ENCODE data around the gene EPHB6. TPM values are rescaled to one million over a fixed set of nuclear protein-coding genes. Genes with fewer than 3 reads are reported as not detected.

The EPHB6 gene
- total RNA-seq, 1 donor from 2014 or later, result 15.7 TPM

DNA sequence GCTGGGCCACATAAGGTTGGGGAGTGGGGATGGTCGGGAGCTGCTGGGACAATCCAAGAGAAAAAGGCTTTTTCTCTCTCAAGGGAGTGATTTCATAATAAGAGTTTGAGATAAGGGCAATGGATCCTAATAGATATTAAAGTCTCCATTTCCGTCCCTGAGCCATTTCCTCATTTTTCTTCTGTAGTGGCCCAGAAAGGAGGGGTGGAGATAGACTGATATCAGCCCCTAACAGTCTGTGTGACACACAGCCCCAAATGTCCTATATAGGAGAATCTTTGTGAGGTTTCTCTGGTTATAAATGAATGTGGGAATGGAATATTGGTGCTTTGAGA lies 48.9 kb upstream of the EPHB6 start:
- DNase-seq (ENCODE audit: low read depth) (no peak), FAIRE-seq (no peak)
- no peak for TF ChIP-seq EZH2 (IDR thresholded peaks at IDR 0.05; ENCODE audit: insufficient read depth, low read length)
- TF ChIP-seq, protein P1, sequence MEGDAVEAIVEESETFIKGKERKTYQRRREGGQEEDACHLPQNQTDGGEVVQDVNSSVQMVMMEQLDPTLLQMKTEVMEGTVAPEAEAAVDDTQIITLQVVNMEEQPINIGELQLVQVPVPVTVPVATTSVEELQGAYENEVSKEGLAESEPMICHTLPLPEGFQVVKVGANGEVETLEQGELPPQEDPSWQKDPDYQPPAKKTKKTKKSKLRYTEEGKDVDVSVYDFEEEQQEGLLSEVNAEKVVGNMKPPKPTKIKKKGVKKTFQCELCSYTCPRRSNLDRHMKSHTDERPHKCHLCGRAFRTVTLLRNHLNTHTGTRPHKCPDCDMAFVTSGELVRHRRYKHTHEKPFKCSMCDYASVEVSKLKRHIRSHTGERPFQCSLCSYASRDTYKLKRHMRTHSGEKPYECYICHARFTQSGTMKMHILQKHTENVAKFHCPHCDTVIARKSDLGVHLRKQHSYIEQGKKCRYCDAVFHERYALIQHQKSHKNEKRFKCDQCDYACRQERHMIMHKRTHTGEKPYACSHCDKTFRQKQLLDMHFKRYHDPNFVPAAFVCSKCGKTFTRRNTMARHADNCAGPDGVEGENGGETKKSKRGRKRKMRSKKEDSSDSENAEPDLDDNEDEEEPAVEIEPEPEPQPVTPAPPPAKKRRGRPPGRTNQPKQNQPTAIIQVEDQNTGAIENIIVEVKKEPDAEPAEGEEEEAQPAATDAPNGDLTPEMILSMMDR (IDR thresholded peaks at IDR 0.05; ENCODE audit: insufficient read depth, low read depth, low read length), result no peak
- no peak overlapping the region for H2AFZ ChIP-seq (ENCODE audit: low read depth, low read length)
- H3K4me3 Mint-ChIP-seq (ENCODE audit: unreplicated experiment), result no peak overlapping the region
- peaks cover 8% of the 10 kb centered on the region for H3K9me3 Mint-ChIP-seq (ENCODE audit: unreplicated experiment)
- H3K79me2 ChIP-seq (ENCODE audit: insufficient read depth, low read length), result peaks cover 11% of the 10 kb centered on the region
- H3K4me1 ChIP-seq (ENCODE audit: insufficient read depth, low read length), result peaks cover 41% of the 10 kb centered on the region
- H3K9ac ChIP-seq (ENCODE audit: low read length), result no peak overlapping the region
- no peaks in the 10 kb centered on the region for H3K27me3 ChIP-seq (ENCODE audit: insufficient read depth, low read length)
- H3K36me3 ChIP-seq (ENCODE audit: insufficient read depth, low read length), result peaks cover 24% of the 10 kb centered on the region
- H3K36me3 Mint-ChIP-seq (ENCODE audit: low read depth, unreplicated experiment), result peaks cover 26% of the 10 kb centered on the region
- H3K9me3 ChIP-seq (ENCODE audit: insufficient read depth, low read depth, low read length), result no peaks in the 10 kb centered on the region
- peaks cover 18% of the 10 kb centered on the region for H3K27me3 Mint-ChIP-seq (ENCODE audit: low read depth, unreplicated experiment)
- H3K4me1 Mint-ChIP-seq (ENCODE audit: low read depth, unreplicated experiment), result peaks cover 36% of the 10 kb centered on the region
- H3K27ac Mint-ChIP-seq (ENCODE audit: unreplicated experiment), result no peak overlapping the region
- no peak overlapping the region for H3K4me2 ChIP-seq (ENCODE audit: low read length)
- peak overlapping the region; percentile 96 for H3K27ac ChIP-seq (ENCODE audit: low read depth, low read length)
- no peak overlapping the region for H3K4me3 ChIP-seq (ENCODE audit: insufficient read depth, low read depth, low read length)
- H4K20me1 ChIP-seq (ENCODE audit: insufficient read depth, low read length), result no peaks in the 10 kb centered on the region

DNA sequence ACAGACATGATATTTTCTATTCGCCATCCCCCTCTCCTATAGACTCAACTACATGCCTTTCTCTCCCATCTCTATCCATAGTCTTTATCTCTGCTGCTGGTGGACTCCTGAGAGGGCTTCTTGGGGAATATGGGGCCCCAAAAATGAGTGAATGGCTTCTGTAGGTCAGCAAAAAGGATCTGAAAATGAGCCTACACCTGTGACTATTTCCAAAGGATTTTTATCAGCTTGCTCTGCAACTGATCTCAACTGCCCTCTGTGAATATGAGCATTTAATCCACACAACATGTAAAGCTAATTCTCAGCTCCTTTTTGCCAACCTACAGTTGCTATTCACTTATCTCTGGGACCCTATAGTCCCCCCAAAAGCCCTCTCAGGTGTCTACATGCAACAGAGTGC lies 47.9 kb upstream of the EPHB6 start:
- Histone ChIP-seq H3K9ac (ENCODE audit: low read length) (peak overlapping the region; percentile 28), H3K36me3 (ENCODE audit: insufficient read depth, low read length) (peaks cover 18% of the 10 kb centered on the region), H3K27ac (ENCODE audit: low read depth, low read length) (peak overlapping the region; percentile 96), H2AFZ (ENCODE audit: low read depth, low read length) (no peak overlapping the region), H3K27me3 (ENCODE audit: insufficient read depth, low read length) (no peaks in the 10 kb centered on the region), H3K4me3 (ENCODE audit: insufficient read depth, low read depth, low read length) (no peak overlapping the region), H3K79me2 (ENCODE audit: insufficient read depth, low read length) (peaks cover 4% of the 10 kb centered on the region), H3K4me1 (ENCODE audit: insufficient read depth, low read length) (peaks cover 42% of the 10 kb centered on the region), H4K20me1 (ENCODE audit: insufficient read depth, low read length) (no peaks in the 10 kb centered on the region), H3K4me2 (ENCODE audit: low read length) (peak overlapping the region; percentile 48), H3K9me3 (ENCODE audit: insufficient read depth, low read depth, low read length) (no peaks in the 10 kb centered on the region)
- TF ChIP-seq EZH2 (IDR thresholded peaks at IDR 0.05; ENCODE audit: insufficient read depth, low read length), result no peak
- TF ChIP-seq, protein P1 (IDR thresholded peaks at IDR 0.05; ENCODE audit: insufficient read depth, low read depth, low read length), result no peak
- H3K4me1 Mint-ChIP-seq (ENCODE audit: low read depth, unreplicated experiment), result peaks cover 42% of the 10 kb centered on the region
- H3K4me3 Mint-ChIP-seq (ENCODE audit: unreplicated experiment), result no peak overlapping the region
- peaks cover 19% of the 10 kb centered on the region for H3K36me3 Mint-ChIP-seq (ENCODE audit: low read depth, unreplicated experiment)
- no peak for FAIRE-seq
- DNase-seq (ENCODE audit: low read depth), result no peak
- peaks cover 8% of the 10 kb centered on the region for H3K9me3 Mint-ChIP-seq (ENCODE audit: unreplicated experiment)
- peaks cover 18% of the 10 kb centered on the region for H3K27me3 Mint-ChIP-seq (ENCODE audit: low read depth, unreplicated experiment)
- H3K27ac Mint-ChIP-seq (ENCODE audit: unreplicated experiment), result no peak overlapping the region

DNA sequence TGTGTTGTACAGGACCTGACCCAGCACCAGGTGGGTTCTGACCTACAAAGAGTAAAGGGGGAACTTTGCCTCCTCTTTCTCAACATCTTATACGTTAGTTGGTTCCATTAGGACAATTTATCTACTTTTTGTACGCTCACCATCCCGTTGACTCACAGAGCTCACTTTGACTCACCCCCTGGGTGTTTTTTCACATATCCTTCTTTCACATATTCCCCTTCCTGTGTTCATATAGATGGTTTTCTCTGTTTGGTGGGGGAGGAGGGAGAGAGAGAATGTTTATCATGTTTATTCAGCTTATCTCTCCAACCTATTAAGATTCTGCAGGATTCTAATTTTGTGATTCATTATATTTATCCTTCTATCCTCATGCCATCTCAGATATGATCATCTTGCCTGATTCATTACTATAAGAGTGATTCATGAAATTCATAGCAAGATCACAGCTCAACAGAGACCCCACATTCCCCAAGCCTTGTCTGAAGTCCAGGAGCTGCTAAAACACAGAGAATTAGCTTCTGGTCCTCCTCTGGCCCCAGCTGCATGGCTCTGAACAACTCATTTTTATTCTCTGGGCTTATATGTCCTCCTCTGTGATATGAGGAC lies 46.9 kb upstream of the EPHB6 start:
- Mint-ChIP-seq H3K27me3 (ENCODE audit: low read depth, unreplicated experiment) (peaks cover 18% of the 10 kb centered on the region), H3K4me3 (ENCODE audit: unreplicated experiment) (no peak overlapping the region), H3K4me1 (ENCODE audit: low read depth, unreplicated experiment) (peaks cover 52% of the 10 kb centered on the region), H3K9me3 (ENCODE audit: unreplicated experiment) (peaks cover 8% of the 10 kb centered on the region), H3K27ac (ENCODE audit: unreplicated experiment) (peak overlapping the region; percentile 59), H3K36me3 (ENCODE audit: low read depth, unreplicated experiment) (peaks cover 12% of the 10 kb centered on the region)
- H3K4me2 ChIP-seq (ENCODE audit: low read length), result peak overlapping the region; percentile 73
- peaks cover 8% of the 10 kb centered on the region for H3K36me3 ChIP-seq (ENCODE audit: insufficient read depth, low read length)
- no peaks in the 10 kb centered on the region for H3K27me3 ChIP-seq (ENCODE audit: insufficient read depth, low read length)
- peak overlapping the region; percentile 96 for H3K27ac ChIP-seq (ENCODE audit: low read depth, low read length)
- peak overlapping the region; percentile 76 for H3K9ac ChIP-seq (ENCODE audit: low read length)
- H3K79me2 ChIP-seq (ENCODE audit: insufficient read depth, low read length), result no peaks in the 10 kb centered on the region
- peaks cover 52% of the 10 kb centered on the region for H3K4me1 ChIP-seq (ENCODE audit: insufficient read depth, low read length)
- FAIRE-seq, result peak; percentile 26
- no peak overlapping the region for H3K4me3 ChIP-seq (ENCODE audit: insufficient read depth, low read depth, low read length)
- H3K9me3 ChIP-seq (ENCODE audit: insufficient read depth, low read depth, low read length), result no peaks in the 10 kb centered on the region
- TF ChIP-seq, protein P1 (IDR thresholded peaks at IDR 0.05; ENCODE audit: insufficient read depth, low read depth, low read length), result no peak
- no peak for TF ChIP-seq EZH2 (IDR thresholded peaks at IDR 0.05; ENCODE audit: insufficient read depth, low read length)
- H4K20me1 ChIP-seq (ENCODE audit: insufficient read depth, low read length), result no peaks in the 10 kb centered on the region
- no peak overlapping the region for H2AFZ ChIP-seq (ENCODE audit: low read depth, low read length)
- DNase-seq (ENCODE audit: low read depth), result peak; percentile 70
